ENCODE results near the gene ZNF710. TPM values are rescaled to one million over a fixed set of nuclear protein-coding genes. Genes with fewer than 3 reads are reported as not detected.

ZNF710 gene
- total and polyA plus RNA-seq, 9 of the 15 experiments (the other 6 are each of a cell fraction or from before 2014, with no cell fraction given): 0.56 to 14.2 (median 5.2) TPM

- TF ChIP-seq CBFA2T2 (conservative IDR thresholded peaks at IDR 0.05) (0 out of 2 replicates have a peak, but pooled peaks have one; percentile 18), MAX (CRISPR knock-in tag; IDR thresholded peaks at IDR 0.05) (peak; percentile 32; the same call in 1 of the 2 replicates), MNT (conservative IDR thresholded peaks at IDR 0.05) (0 out of 4 replicates have a peak, but pooled peaks of 1 of the 2 experiments have one; percentile 38), MLLT1 (IDR thresholded peaks at IDR 0.05) (no peak), ARID2 (IDR thresholded peaks at IDR 0.05) (no peak), RAD51 (IDR thresholded peaks at IDR 0.05; ENCODE audit: borderline replicate concordance, low read depth) (no peak), EZH2 (IDR thresholded peaks at IDR 0.05; ENCODE audit: borderline replicate concordance, low read depth, low read length) (no peak), DACH1 (IDR thresholded peaks at IDR 0.05; ENCODE audit: partially characterized antibody) (peak; percentile 46), SMARCC2 (IDR thresholded peaks at IDR 0.05; ENCODE audit: low read depth) (no peak), IRF2 (CRISPR knock-in tag; IDR thresholded peaks at IDR 0.05) (no peak), ZNF347 (CRISPR knock-in tag; IDR thresholded peaks at IDR 0.05; ENCODE audit: low read depth) (no peak), CBFA2T3 (IDR thresholded peaks at IDR 0.05) (peak; percentile 56), HMGN3 (IDR thresholded peaks at IDR 0.05; ENCODE audit: borderline replicate concordance, extremely low read depth, insufficient read length, low read depth, low read length) (no peak), PCBP1 (IDR thresholded peaks at IDR 0.05; ENCODE audit: low read depth, low read length, poor library complexity, severe bottlenecking) (no peak), ZNF785 (CRISPR knock-in tag; IDR thresholded peaks at IDR 0.05) (no peak), ZBTB34 (CRISPR knock-in tag; IDR thresholded peaks at IDR 0.05) (no peak), FOXO4 (CRISPR knock-in tag; IDR thresholded peaks at IDR 0.05) (no peak), HDAC3 (IDR thresholded peaks at IDR 0.05; ENCODE audit: borderline replicate concordance, partially characterized antibody) (no peak), IRF1 (CRISPR knock-in tag; IDR thresholded peaks at IDR 0.05; ENCODE audit: borderline replicate concordance) (no peak), PHB2 (IDR thresholded peaks at IDR 0.05; ENCODE audit: low read depth) (no peak)
These were observed 48.8 kb downstream of the ZNF710 start (continued) for GRCh38 chr15:90049666-90050604.

Measured in K562 (cell line).